HG02571 (cell line): ENCODE data around the gene NPHP4.

Experiments
- ATAC-seq: cut with Tn5 transposase; IDR thresholded peaks from one replicate; pipeline ENCODE4 v1.9.1; 2021; ENCODE audit warnings: mild to moderate bottlenecking, moderate library complexity; ENCODE audit not compliant: unreplicated experiment

Gene NPHP4

GRCh38 chr1:6004412-6005123 is 12.3 kb upstream of the NPHP4 start:
- no peak for ATAC-seq

- no peak for ATAC-seq
Measured at GRCh38 chr1:6003568-6004411, 11.6 kb upstream of the NPHP4 start.

- no peak for ATAC-seq
Measured at GRCh38 chr1:6002714-6003501, 10.7 kb upstream of the NPHP4 start.

GRCh38 chr1:6001992-6002576 is 9.9 kb upstream of the NPHP4 start:
- ATAC-seq: no peak

GRCh38 chr1:6000444-6001288 is 8.4 kb upstream of the NPHP4 start:
- ATAC-seq: no peak

GRCh38 chr1:5999711-6000443 is 7.7 kb upstream of the NPHP4 start:
- no peak for ATAC-seq

- no peak for ATAC-seq
Measured at GRCh38 chr1:5998906-5999301, 6.7 kb upstream of the NPHP4 start.

- no peak for ATAC-seq
Measured at GRCh38 chr1:5998051-5998905, 6.1 kb upstream of the NPHP4 start.

- no peak for ATAC-seq
Measured at GRCh38 chr1:5997316-5997715, 5.1 kb upstream of the NPHP4 start.

GRCh38 chr1:5996641-5997270 is 4.5 kb upstream of the NPHP4 start:
- no peak for ATAC-seq

- no peak for ATAC-seq
Measured at GRCh38 chr1:5995871-5996630, 3.8 kb upstream of the NPHP4 start.

GRCh38 chr1:5994713-5995621 is 2.7 kb upstream of the NPHP4 start:
- no peak for ATAC-seq

- ATAC-seq: no peak
Measured at GRCh38 chr1:5993556-5994491, 1.6 kb upstream of the NPHP4 start.

GRCh38 chr1:5992814-5993555 is 760 bp upstream of the NPHP4 start:
- ATAC-seq: no peak
